Measurements from ENCODE around the gene PDSS2.
A peak's percentile ranks its signal among the peaks of the same experiment; 100 is the strongest.
"Not testable (repeated sequence)": the region's sequence is repeated elsewhere in the genome, so short reads cannot be mapped to it uniquely, and the experiment has no call there.

PDSS2 gene

GRCh38 chr6:107441682-107442081 lies 17.7 kb downstream of the PDSS2 start:
- no peak for TF ChIP-seq POU2F2 (IDR thresholded peaks at IDR 0.05; ENCODE audit: low read depth, low read length)
- TF ChIP-seq PAX5 (IDR thresholded peaks at IDR 0.05; ENCODE audit: insufficient read depth, low read length, severe bottlenecking), result no peak
- no peak for TF ChIP-seq TAF1 (IDR thresholded peaks at IDR 0.05; ENCODE audit: low read depth, low read length)
- no peak for TF ChIP-seq POLR2A (IDR thresholded peaks at IDR 0.05; ENCODE audit: low read depth, low read length)
- no peak for TF ChIP-seq POLR2AphosphoS5 (IDR thresholded peaks at IDR 0.05; ENCODE audit: low read depth, low read length)
- TF ChIP-seq SPI1 (IDR thresholded peaks at IDR 0.05; ENCODE audit: low read depth, low read length), result no peak

GRCh38 chr6:107440936-107441335 lies 18.4 kb downstream of the PDSS2 start:
- TF ChIP-seq TAF1 (IDR thresholded peaks at IDR 0.05; ENCODE audit: low read depth, low read length), result no peak
- no peak for TF ChIP-seq POU2F2 (IDR thresholded peaks at IDR 0.05; ENCODE audit: low read depth, low read length)
- no peak for TF ChIP-seq PAX5 (IDR thresholded peaks at IDR 0.05; ENCODE audit: insufficient read depth, low read length, severe bottlenecking)
- no peak for TF ChIP-seq POLR2A (IDR thresholded peaks at IDR 0.05; ENCODE audit: low read depth, low read length)
- TF ChIP-seq POLR2AphosphoS5 (IDR thresholded peaks at IDR 0.05; ENCODE audit: low read depth, low read length), result no peak
- TF ChIP-seq SPI1 (IDR thresholded peaks at IDR 0.05; ENCODE audit: low read depth, low read length), result no peak

More at GRCh38 chr6:107441682-107442081, 17.7 kb downstream of the PDSS2 start:
- DNase-seq (ENCODE audit: insufficient read length, low spot score) (no peak), FAIRE-seq (no peak)

GRCh38 chr6:107439406-107439805 lies 20.0 kb downstream of the PDSS2 start:
- FAIRE-seq (no peak), DNase-seq (ENCODE audit: insufficient read length, low spot score) (no peak)
- no peak for TF ChIP-seq POLR2AphosphoS5 (IDR thresholded peaks at IDR 0.05; ENCODE audit: low read depth, low read length)
- TF ChIP-seq POU2F2 (IDR thresholded peaks at IDR 0.05; ENCODE audit: low read depth, low read length), result no peak
- no peak for TF ChIP-seq TAF1 (IDR thresholded peaks at IDR 0.05; ENCODE audit: low read depth, low read length)

More at GRCh38 chr6:107440936-107441335, 18.4 kb downstream of the PDSS2 start:
- FAIRE-seq (no peak), DNase-seq (ENCODE audit: insufficient read length, low spot score) (no peak)

GRCh38 chr6:107437691-107438090 lies 21.7 kb downstream of the PDSS2 start:
- DNase-seq (ENCODE audit: insufficient read length, low spot score) (no peak), FAIRE-seq (peak; percentile 35)
- TF ChIP-seq POU2F2 (IDR thresholded peaks at IDR 0.05; ENCODE audit: low read depth, low read length), result no peak
- TF ChIP-seq POLR2AphosphoS5 (IDR thresholded peaks at IDR 0.05; ENCODE audit: low read depth, low read length), result no peak
- TF ChIP-seq SPI1 (IDR thresholded peaks at IDR 0.05; ENCODE audit: low read depth, low read length), result no peak
- no peak for TF ChIP-seq PAX5 (IDR thresholded peaks at IDR 0.05; ENCODE audit: insufficient read depth, low read length, severe bottlenecking)
- no peak for TF ChIP-seq POLR2A (IDR thresholded peaks at IDR 0.05; ENCODE audit: low read depth, low read length)
- TF ChIP-seq TAF1 (IDR thresholded peaks at IDR 0.05; ENCODE audit: low read depth, low read length), result no peak

GRCh38 chr6:107436881-107437280 lies 22.5 kb downstream of the PDSS2 start:
- DNase-seq (ENCODE audit: insufficient read length, low spot score), result no peak
- TF ChIP-seq POLR2A (IDR thresholded peaks at IDR 0.05; ENCODE audit: low read depth, low read length), result no peak
- TF ChIP-seq POU2F2 (IDR thresholded peaks at IDR 0.05; ENCODE audit: low read depth, low read length), result no peak
- no peak for FAIRE-seq

- FAIRE-seq, result no peak
- TF ChIP-seq POU2F2 (IDR thresholded peaks at IDR 0.05; ENCODE audit: low read depth, low read length) (no peak), POLR2AphosphoS5 (IDR thresholded peaks at IDR 0.05; ENCODE audit: low read depth, low read length) (no peak), POLR2A (IDR thresholded peaks at IDR 0.05; ENCODE audit: low read depth, low read length) (no peak), TAF1 (IDR thresholded peaks at IDR 0.05; ENCODE audit: low read depth, low read length) (no peak), SPI1 (IDR thresholded peaks at IDR 0.05; ENCODE audit: low read depth, low read length) (no peak), PAX5 (IDR thresholded peaks at IDR 0.05; ENCODE audit: insufficient read depth, low read length, severe bottlenecking) (no peak)
- no peak for DNase-seq (ENCODE audit: insufficient read length, low spot score)
Observed at GRCh38 chr6:107435798-107436197, 23.6 kb downstream of the PDSS2 start.

- TF ChIP-seq POU2F2 (IDR thresholded peaks at IDR 0.05; ENCODE audit: low read depth, low read length), result no peak
- no peak for TF ChIP-seq TAF1 (IDR thresholded peaks at IDR 0.05; ENCODE audit: low read depth, low read length)
- no peak for TF ChIP-seq POLR2A (IDR thresholded peaks at IDR 0.05; ENCODE audit: low read depth, low read length)
- no peak for TF ChIP-seq PAX5 (IDR thresholded peaks at IDR 0.05; ENCODE audit: insufficient read depth, low read length, severe bottlenecking)
- no peak for TF ChIP-seq POLR2AphosphoS5 (IDR thresholded peaks at IDR 0.05; ENCODE audit: low read depth, low read length)
- no peak for TF ChIP-seq SPI1 (IDR thresholded peaks at IDR 0.05; ENCODE audit: low read depth, low read length)
- no peak for DNase-seq (ENCODE audit: insufficient read length, low spot score)
- peak; percentile 40 for FAIRE-seq
Observed at GRCh38 chr6:107434812-107435211, 24.6 kb downstream of the PDSS2 start.

GRCh38 chr6:107425951-107426350 lies 33.4 kb downstream of the PDSS2 start:
- DNase-seq (ENCODE audit: insufficient read length, low spot score), result not testable (repeated sequence)

GRCh38 chr6:107423474-107423990 lies 35.8 kb downstream of the PDSS2 start:
- FAIRE-seq (no peak), DNase-seq (ENCODE audit: insufficient read length, low spot score) (no peak)
- TF ChIP-seq SPI1 (IDR thresholded peaks at IDR 0.05; ENCODE audit: low read depth, low read length), result no peak
- TF ChIP-seq POU2F2 (IDR thresholded peaks at IDR 0.05; ENCODE audit: low read depth, low read length), result no peak
- TF ChIP-seq POLR2AphosphoS5 (IDR thresholded peaks at IDR 0.05; ENCODE audit: low read depth, low read length), result no peak
- TF ChIP-seq POLR2A (IDR thresholded peaks at IDR 0.05; ENCODE audit: low read depth, low read length), result no peak
- no peak for TF ChIP-seq TAF1 (IDR thresholded peaks at IDR 0.05; ENCODE audit: low read depth, low read length)
- TF ChIP-seq PAX5 (IDR thresholded peaks at IDR 0.05; ENCODE audit: insufficient read depth, low read length, severe bottlenecking), result no peak

More at GRCh38 chr6:107425951-107426350, 33.4 kb downstream of the PDSS2 start:
- not testable (repeated sequence) for FAIRE-seq

- TF ChIP-seq PAX5 (IDR thresholded peaks at IDR 0.05; ENCODE audit: insufficient read depth, low read length, severe bottlenecking) (no peak), POU2F2 (IDR thresholded peaks at IDR 0.05; ENCODE audit: low read depth, low read length) (no peak), SPI1 (IDR thresholded peaks at IDR 0.05; ENCODE audit: low read depth, low read length) (no peak), TAF1 (IDR thresholded peaks at IDR 0.05; ENCODE audit: low read depth, low read length) (no peak), POLR2AphosphoS5 (IDR thresholded peaks at IDR 0.05; ENCODE audit: low read depth, low read length) (no peak), POLR2A (IDR thresholded peaks at IDR 0.05; ENCODE audit: low read depth, low read length) (no peak)
- DNase-seq (ENCODE audit: insufficient read length, low spot score) (no peak), FAIRE-seq (peak; percentile 33)
Observed at GRCh38 chr6:107421696-107422256, 37.6 kb downstream of the PDSS2 start.

All from GM12891 (cell line).